AG04449 (cell line): ENCODE data around the gene OR2C3.

Experiments used
- CTCF ChIA-PET: fragments of 350-600 bp; formaldehyde crosslinking; extraction: SDS; loops from one replicate; lab custom pipeline; 2021; ENCODE audit warnings: antibody characterized with exemption; lab: Yijun Ruan, JAX
- POLR2A ChIA-PET: fragments of 400-600, 350-600 bp; formaldehyde crosslinking; extraction: SDS; loops from one replicate; lab custom pipeline; 2020; ENCODE audit warnings: antibody characterized with exemption, inconsistent platforms; lab: Yijun Ruan, JAX
- DNase-seq: peaks from one replicate; pipeline ENCODE4 v3.0.0-alpha.2; 2010; ENCODE audit warnings: low read depth, low spot score
- H3K4me3 ChIP-seq: 2 replicates; pipeline ENCODE4 v1.5.1; 2011; ENCODE audit warnings: low read depth, mild to moderate bottlenecking, control low read depth, low read length
- TF ChIP-seq, protein P1 (sequence below): IDR thresholded peaks from one replicate; pipeline ENCODE4 v1.5.1; 2011; ENCODE audit warnings: mild to moderate bottlenecking, moderate library complexity, low read length, control low read depth, inconsistent platforms; ENCODE audit not compliant: insufficient read depth; ENCODE audit errors: missing control alignments

OR2C3 gene

DNA sequence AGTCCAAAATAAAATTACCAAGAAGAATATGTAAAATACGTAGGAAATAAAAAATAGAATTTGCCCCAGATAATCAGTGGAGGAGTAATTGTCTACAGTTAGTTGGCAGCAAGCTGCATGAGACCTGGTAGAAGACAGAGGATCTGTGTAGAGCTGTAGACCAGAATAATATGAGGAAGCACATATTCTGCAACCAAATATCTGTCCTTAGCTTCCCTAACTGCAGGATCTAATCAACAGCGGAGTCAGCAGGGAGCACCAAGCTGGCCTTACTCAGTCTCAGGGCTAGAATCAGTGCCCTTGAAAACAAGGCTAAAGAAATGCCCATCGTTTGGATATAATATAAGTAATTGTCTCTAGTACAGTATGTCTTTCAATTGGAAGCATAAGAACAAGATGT, 6.6 kb upstream of the OR2C3 start:
- TF ChIP-seq, protein P1, sequence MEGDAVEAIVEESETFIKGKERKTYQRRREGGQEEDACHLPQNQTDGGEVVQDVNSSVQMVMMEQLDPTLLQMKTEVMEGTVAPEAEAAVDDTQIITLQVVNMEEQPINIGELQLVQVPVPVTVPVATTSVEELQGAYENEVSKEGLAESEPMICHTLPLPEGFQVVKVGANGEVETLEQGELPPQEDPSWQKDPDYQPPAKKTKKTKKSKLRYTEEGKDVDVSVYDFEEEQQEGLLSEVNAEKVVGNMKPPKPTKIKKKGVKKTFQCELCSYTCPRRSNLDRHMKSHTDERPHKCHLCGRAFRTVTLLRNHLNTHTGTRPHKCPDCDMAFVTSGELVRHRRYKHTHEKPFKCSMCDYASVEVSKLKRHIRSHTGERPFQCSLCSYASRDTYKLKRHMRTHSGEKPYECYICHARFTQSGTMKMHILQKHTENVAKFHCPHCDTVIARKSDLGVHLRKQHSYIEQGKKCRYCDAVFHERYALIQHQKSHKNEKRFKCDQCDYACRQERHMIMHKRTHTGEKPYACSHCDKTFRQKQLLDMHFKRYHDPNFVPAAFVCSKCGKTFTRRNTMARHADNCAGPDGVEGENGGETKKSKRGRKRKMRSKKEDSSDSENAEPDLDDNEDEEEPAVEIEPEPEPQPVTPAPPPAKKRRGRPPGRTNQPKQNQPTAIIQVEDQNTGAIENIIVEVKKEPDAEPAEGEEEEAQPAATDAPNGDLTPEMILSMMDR, result no peak
- DNase-seq, result no peak
- H3K4me3 ChIP-seq, result no peak overlapping the region
- ChIA-PET CTCF (no interaction called here), POLR2A (no interaction called here)

DNA sequence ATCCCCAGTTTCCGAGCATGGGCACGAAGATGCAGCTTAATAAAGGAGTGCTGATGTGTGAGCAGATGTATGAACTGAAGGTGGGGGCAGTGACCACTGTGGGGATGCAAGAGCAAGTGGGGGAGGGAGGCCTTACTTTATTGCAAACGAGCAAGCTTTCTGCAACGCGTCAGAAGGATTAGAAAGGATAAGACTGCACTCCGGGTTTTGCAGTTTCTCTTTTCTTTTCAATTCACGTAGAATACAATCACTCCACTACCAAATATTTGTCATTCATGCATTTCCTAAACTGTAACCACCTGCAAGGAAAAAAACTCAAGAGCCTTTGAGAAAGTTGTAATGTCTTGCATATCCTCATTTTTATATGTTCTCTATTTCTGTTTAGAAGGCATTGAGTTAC, 4.3 kb upstream of the OR2C3 start:
- H3K4me3 ChIP-seq, result no peak overlapping the region
- ChIA-PET CTCF (no interaction called here), POLR2A (no interaction called here)
- TF ChIP-seq, protein P1, result no peak
- DNase-seq, result no peak

DNA sequence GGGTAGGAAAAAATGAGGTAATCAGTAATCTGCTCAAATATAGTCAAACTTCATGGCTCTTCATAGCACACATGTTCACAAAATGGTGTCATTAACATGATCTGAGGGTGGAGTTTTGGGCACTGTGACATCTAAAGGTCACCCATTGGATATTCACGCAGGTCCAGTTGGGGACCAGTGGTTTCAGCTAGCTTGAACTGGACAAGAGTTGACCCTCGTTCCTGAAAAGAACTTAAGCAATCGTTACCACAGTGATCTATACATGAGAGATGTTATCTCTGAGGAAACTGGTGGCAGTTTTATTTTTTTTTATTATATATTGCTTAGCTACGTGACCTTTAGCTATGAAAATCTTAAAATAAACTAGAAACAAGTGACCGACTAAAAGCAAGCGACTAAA, 3.0 kb upstream of the OR2C3 start:
- CTCF ChIA-PET, result no interaction called here
- POLR2A ChIA-PET, result no interaction called here

DNA sequence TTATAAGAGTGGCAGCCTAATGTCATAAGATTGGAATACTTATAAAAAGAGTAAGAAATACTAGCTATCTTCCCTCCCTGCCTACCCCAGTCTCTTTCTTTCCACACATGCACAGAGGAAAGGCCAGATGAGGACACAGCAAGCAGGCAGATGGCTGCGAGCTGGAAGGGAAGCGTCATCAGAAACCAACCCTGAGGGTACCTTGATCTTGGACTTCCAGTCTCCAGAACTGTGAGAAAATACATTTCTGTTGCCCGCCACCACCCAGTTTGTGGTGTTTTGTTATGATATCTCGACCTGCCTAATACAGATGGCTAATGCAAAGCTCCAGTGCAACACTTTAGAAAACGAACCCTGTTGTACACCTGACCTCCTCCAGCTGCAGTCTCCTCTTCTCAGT, 2.3 kb upstream of the OR2C3 start:
- no peak for DNase-seq
- ChIA-PET CTCF (no interaction called here), POLR2A (no interaction called here)
- H3K4me3 ChIP-seq, result no peak overlapping the region
- TF ChIP-seq, protein P1, result no peak

More for the DNA sequence above, 3.0 kb upstream of the OR2C3 start:
- TF ChIP-seq, protein P1, result no peak
- no peak overlapping the region for H3K4me3 ChIP-seq
- no peak for DNase-seq

DNA sequence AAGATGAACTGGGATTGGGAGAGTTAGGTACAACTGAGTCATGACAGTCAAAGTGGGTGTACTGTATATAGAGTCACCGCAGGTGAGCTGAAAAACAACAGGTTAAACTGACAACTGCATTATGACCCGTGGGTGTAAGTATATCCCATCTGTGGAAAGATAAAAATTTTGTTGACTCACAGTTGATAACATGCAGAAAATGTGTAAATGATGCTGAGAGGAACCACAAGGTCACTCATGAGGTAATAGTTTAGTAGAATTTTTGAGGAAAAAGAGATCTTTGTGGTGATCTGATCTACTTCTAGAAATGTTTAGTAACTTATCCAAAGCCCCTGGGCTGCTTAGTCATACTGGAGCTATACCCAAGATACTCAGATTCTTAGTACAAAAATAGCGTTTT, 838 bp downstream of the OR2C3 start:
- CTCF ChIA-PET, result no interaction called here
- POLR2A ChIA-PET, result no interaction called here
- DNase-seq, result no peak
- TF ChIP-seq, protein P1, result no peak
- no peak overlapping the region for H3K4me3 ChIP-seq

DNA sequence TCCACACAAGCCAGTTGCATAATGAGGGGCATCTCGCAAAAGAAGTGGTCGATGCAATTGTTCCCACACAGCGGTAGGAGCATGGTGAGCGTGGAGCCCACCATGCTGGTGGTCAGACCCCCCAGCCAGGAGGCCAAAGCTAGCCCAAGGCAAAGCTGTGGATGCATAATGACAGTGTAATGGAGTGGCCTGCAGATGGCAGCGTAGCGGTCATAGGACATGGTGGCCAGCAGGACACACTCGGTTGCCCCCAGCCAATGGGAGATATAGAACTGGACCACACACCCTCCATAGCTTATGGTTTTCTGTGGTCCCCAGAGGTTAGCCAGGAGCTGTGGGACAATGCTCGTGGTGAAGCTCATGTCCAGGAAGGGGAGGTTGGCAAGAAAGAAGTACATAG, 4.3 kb downstream of the OR2C3 start:
- TF ChIP-seq, protein P1, result no peak
- POLR2A ChIA-PET, result no interaction called here
- CTCF ChIA-PET, result no interaction called here
- no peak for DNase-seq
- H3K4me3 ChIP-seq, result no peak overlapping the region
